ENCODE data around the gene B9D2. TPM values are rescaled to one million over a fixed set of nuclear protein-coding genes. Genes with fewer than 3 reads are reported as not detected.

Gene B9D2
- total RNA-seq, 1 experiment from 2014 or later, result 10.8 TPM

DNA sequence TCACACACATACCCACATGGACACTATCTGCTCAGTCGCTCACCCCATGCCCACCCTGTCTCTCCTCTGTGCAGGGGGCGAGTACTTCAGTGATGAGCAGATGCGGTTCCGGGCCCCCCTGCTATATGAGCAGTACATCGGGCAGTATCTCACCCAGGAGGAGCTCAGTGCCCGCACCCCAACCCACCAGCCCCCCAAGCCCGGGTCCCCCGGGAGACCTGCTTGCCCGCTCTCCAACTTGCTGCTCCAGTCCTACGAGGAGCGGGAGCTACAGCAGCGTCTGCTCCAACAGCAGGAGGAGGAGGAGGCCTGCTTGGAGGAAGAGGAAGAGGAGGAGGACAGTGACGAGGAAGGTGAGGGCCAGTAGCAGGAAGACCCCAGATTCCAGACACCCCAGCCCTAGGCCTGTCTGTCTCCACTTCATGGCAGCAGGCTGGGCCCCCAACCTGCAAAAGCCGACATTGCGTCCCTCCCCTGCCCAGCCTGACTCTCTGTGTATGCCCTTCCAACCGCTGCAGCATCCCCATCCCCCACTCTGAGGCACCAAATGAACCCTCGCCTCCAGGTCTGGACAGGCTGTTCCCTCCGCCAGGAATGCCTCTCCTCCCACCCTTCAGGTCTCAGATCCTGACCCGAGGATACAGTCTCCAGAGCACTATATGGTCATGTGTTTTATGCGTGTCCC is 44.3 kb downstream of the B9D2 start:
- BruUV-seq (replicated peaks), result no TSS peak
- Histone ChIP-seq H3K4me3 (no peak overlapping the region), H3K36me3 (ENCODE audit: low read depth) (no peaks in the 10 kb centered on the region), H3K4me1 (replicated peaks; ENCODE audit: insufficient read depth) (no peaks in the 10 kb centered on the region; the same call in 1 of the 2 replicates), H3K9me2 (ENCODE audit: insufficient read depth) (no peaks in the 10 kb centered on the region), H3F3A (ENCODE audit: insufficient read depth, low read depth) (peaks cover 21% of the 10 kb centered on the region), H3K27me3 (ENCODE audit: insufficient read depth, low read depth) (no peaks in the 10 kb centered on the region), H3K4me2 (no peak overlapping the region), H2AFZ (no peak overlapping the region), H3K27ac (no peak overlapping the region), H4K20me1 (ENCODE audit: insufficient read depth) (peaks cover 3% of the 10 kb centered on the region; the same call in 1 of the 2 replicates), H3K9me3 (ENCODE audit: insufficient read depth, low read depth) (no peaks in the 10 kb centered on the region), H3K79me2 (ENCODE audit: low read depth) (no peaks in the 10 kb centered on the region; the same call in 1 of the 2 replicates)
- TF ChIP-seq, protein P1, sequence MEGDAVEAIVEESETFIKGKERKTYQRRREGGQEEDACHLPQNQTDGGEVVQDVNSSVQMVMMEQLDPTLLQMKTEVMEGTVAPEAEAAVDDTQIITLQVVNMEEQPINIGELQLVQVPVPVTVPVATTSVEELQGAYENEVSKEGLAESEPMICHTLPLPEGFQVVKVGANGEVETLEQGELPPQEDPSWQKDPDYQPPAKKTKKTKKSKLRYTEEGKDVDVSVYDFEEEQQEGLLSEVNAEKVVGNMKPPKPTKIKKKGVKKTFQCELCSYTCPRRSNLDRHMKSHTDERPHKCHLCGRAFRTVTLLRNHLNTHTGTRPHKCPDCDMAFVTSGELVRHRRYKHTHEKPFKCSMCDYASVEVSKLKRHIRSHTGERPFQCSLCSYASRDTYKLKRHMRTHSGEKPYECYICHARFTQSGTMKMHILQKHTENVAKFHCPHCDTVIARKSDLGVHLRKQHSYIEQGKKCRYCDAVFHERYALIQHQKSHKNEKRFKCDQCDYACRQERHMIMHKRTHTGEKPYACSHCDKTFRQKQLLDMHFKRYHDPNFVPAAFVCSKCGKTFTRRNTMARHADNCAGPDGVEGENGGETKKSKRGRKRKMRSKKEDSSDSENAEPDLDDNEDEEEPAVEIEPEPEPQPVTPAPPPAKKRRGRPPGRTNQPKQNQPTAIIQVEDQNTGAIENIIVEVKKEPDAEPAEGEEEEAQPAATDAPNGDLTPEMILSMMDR (conservative IDR thresholded peaks at IDR 0.05), result no peak
- POLR2A ChIA-PET (ENCODE audit: unreplicated experiment), result no interaction called here
- intact Hi-C loops (cut with micrococcal nuclease; ENCODE audit: unreplicated experiment), result loop anchor here (2.0 to 10.0 kb wide), 2 partner anchors 111 to 255 kb away; partner anchors contain the start of gene CEACAM21
- CTCF ChIA-PET, result no interaction called here
- no peak for DNase-seq

DNA sequence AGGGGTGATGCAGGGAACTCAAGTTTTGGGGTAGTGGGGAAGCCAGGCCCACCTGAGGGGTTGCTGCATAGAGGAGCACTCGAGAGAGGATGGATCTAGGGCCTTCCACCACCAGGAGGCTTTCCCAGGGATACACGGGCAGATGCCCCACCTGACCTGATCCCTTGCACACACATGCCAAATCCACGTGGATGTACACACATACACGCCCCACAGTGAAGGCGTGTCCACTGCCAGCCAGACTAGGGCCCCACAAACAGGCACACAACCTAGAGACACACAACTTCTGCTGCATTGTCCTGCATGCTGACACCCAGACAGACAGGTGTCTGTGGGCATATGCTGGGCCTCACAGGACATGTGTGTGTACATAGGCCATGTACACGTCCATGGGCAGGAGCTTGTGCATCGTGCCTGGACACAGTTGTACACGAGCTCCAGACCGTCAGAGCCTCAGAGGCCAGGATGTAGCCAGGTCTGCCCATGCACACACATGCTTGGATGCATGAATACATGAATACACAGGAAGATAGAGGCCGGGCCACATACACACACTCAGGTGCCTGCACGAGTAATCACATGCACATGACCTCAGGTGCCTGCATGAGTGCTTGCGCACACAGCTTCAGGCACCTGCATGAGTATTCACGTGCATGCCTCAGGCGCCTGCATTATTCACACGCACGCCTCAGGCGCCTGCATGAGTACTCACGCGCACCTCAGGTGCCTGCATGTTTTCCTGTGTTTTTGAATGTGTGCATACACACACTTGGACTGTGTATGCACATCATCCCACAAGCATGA is 45.1 kb downstream of the B9D2 start:
- BruUV-seq (replicated peaks), result no TSS peak
- H3K4me2 ChIP-seq, result no peak overlapping the region
- H3K79me2 ChIP-seq (ENCODE audit: low read depth), result no peaks in the 10 kb centered on the region; the same call in 1 of the 2 replicates
- no peak overlapping the region for H3K27ac ChIP-seq
- no peaks in the 10 kb centered on the region for H3K9me3 ChIP-seq (ENCODE audit: insufficient read depth, low read depth)
- no peaks in the 10 kb centered on the region for H3K36me3 ChIP-seq (ENCODE audit: low read depth)
- no peaks in the 10 kb centered on the region for H3K9me2 ChIP-seq (ENCODE audit: insufficient read depth)
- H4K20me1 ChIP-seq (ENCODE audit: insufficient read depth), result peaks cover 7% of the 10 kb centered on the region; the same call in 1 of the 2 replicates
- no peak for DNase-seq
- intact Hi-C loops (cut with micrococcal nuclease; ENCODE audit: unreplicated experiment), result no loop called here
- H3F3A ChIP-seq (ENCODE audit: insufficient read depth, low read depth), result peaks cover 14% of the 10 kb centered on the region; the same call in 1 of the 2 replicates
- no peaks in the 10 kb centered on the region for H3K27me3 ChIP-seq (ENCODE audit: insufficient read depth, low read depth)
- no peak overlapping the region for H2AFZ ChIP-seq
- CTCF ChIA-PET, result no interaction called here
- POLR2A ChIA-PET (ENCODE audit: unreplicated experiment), result no interaction called here
- TF ChIP-seq, protein P1 (conservative IDR thresholded peaks at IDR 0.05), result no peak
- no peak for TF ChIP-seq EZH2 (IDR thresholded peaks at IDR 0.05; ENCODE audit: low read depth)
- H3K4me3 ChIP-seq, result no peak overlapping the region
- H3K4me1 ChIP-seq (replicated peaks; ENCODE audit: insufficient read depth), result no peaks in the 10 kb centered on the region; the same call in 1 of the 2 replicates

DNA sequence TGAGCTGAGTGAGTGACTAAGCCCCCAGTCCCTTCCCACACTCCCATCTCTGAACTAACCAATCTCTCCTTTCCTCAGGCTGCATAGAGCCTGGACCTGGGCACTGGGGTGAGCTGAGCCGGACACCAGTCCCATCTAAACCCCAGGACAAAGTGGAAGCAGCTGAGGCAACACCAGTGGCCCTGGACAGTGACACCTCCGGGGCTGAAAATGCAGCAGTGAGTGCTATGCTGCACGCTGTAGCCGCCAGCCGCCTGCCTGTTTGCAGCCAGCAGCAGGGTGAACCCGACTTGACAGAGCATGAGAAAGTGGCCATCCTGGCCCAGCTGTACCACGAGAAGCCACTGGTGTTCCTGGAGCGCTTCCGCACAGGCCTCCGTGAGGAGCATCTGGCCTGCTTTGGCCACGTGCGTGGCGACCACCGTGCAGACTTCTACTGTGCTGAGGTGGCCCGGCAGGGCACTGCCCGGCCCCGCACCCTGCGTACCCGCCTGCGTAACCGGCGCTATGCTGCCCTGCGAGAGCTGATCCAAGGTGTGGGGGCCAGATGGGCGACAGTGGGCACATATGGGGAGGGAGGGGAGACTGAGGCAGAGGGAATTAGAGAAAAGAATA is 47.5 kb downstream of the B9D2 start:
- Histone ChIP-seq H3K4me1 (replicated peaks; ENCODE audit: insufficient read depth) (peaks cover 5% of the 10 kb centered on the region), H3K9me2 (ENCODE audit: insufficient read depth) (no peaks in the 10 kb centered on the region), H3F3A (ENCODE audit: insufficient read depth, low read depth) (no peaks in the 10 kb centered on the region), H2AFZ (no peak overlapping the region), H3K9me3 (ENCODE audit: insufficient read depth, low read depth) (no peaks in the 10 kb centered on the region), H3K27me3 (ENCODE audit: insufficient read depth, low read depth) (no peaks in the 10 kb centered on the region), H3K36me3 (ENCODE audit: low read depth) (0 out of 2 replicates have a peak, but pooled peaks cover 4% of the 10 kb centered on the region), H3K27ac (no peak overlapping the region), H3K4me3 (no peak overlapping the region), H4K20me1 (ENCODE audit: insufficient read depth) (peaks cover 10% of the 10 kb centered on the region; the same call in 1 of the 2 replicates), H3K4me2 (no peak overlapping the region), H3K79me2 (ENCODE audit: low read depth) (peaks cover 17% of the 10 kb centered on the region)
- no peak for DNase-seq
- intact Hi-C loops (cut with micrococcal nuclease; ENCODE audit: unreplicated experiment), result no loop called here
- POLR2A ChIA-PET (ENCODE audit: unreplicated experiment), result no interaction called here
- TF ChIP-seq, protein P1 (conservative IDR thresholded peaks at IDR 0.05), result no peak
- TF ChIP-seq EZH2 (IDR thresholded peaks at IDR 0.05; ENCODE audit: low read depth), result no peak
- no TSS peak for BruUV-seq (replicated peaks)
- CTCF ChIA-PET, result interaction anchor here (0.6 kb wide), 1 partner anchor 112 kb away, joined by 5 read pairs; no protein-coding TSS in a partner anchor
